Ovary (tissue), 9 donors: Measurements from ENCODE around the gene ELAVL2. TPM values are rescaled to one million over a fixed set of nuclear protein-coding genes. Genes with fewer than 3 reads are reported as not detected.

ENCODE experiments used
- DNase-seq, 5 donors: peaks; one replicate each; pipeline ENCODE4 v3.0.0-alpha.2; 2019 to 2020
- H3K27ac ChIP-seq, 2 donors: fragments of 200-600 bp; one replicate each; pipeline versions ENCODE4 v1.5.1 to v1.8.0; 2019 to 2022
- H3K27me3 ChIP-seq: fragments of 200-600 bp; one replicate; pipeline ENCODE4 v1.8.0; 2022
- H3K36me3 ChIP-seq: fragments of 200-600 bp; sonication (generic); one replicate; pipeline ENCODE4 v1.5.1; 2019
- H3K4me1 ChIP-seq: one replicate; pipeline ENCODE4 v1.8.1; 2013; ENCODE audit warnings: mild to moderate bottlenecking, moderate library complexity; ENCODE audit not compliant: insufficient read depth
- H3K4me3 ChIP-seq: fragments of 200-600 bp; sonication (generic); one replicate; pipeline ENCODE4 v1.5.1; 2017
- H3K9me3 ChIP-seq, 2 donors: fragments of 200-600 bp in 1 of 2; sonication (generic) in 1 of 2; one replicate each; pipeline versions ENCODE4 v1.5.1 to v1.8.1; 2013 to 2019; ENCODE audit warnings: mild to moderate bottlenecking in 1 of 2, moderate library complexity in 1 of 2
- EP300 ChIP-seq: sonication (generic); formaldehyde crosslinking; IDR thresholded peaks from one replicate; pipeline ENCODE4 v1.6.1; 2017; ENCODE audit warnings: antibody characterized with exemption
- POLR2A ChIP-seq: fragments of 450-650 bp; IDR thresholded peaks from one replicate; pipeline ENCODE4 v1.6.1; 2017; ENCODE audit warnings: antibody characterized with exemption, mild to moderate bottlenecking, moderate library complexity
- WGBS, 3 donors: extraction: QIAGEN DNeasy Blood & Tissue Kit in 1 of 3; methylation state at CpG; one replicate each; pipeline versions ENCODE4 v1.1.5 to v1.1.7; 2013 to 2017; 5-methylcytosine and 5-hydroxymethylcytosine counted together
- intact Hi-C, 4 donors: fragments of 100-400 bp; cut with DNase I; formaldehyde crosslinking; loops; one replicate each; pipeline versions ENCODE4 v1.11.0 to v1.15.1; 2022 to 2023
- polyA plus RNA-seq, 2 donors: library from polyadenylated mRNA; stranded (reverse); fragments of 200-250 nt in 1 of 2; fragments of 350-450 nt in 1 of 2; fragmentation: Illumina TruSeq in 1 of 2; extraction: RNeasy Lipid Tissue Mini Kit (QIAGEN cat#74804) in 1 of 2; gene quantifications; one replicate each; pipeline ENCODE4 v1.2.3, GENCODE V29; 2013 to 2014
- total RNA-seq, 7 donors: library from RNA; depleted of rRNA in 2 of 7; stranded (reverse); fragments of >200 nt in 2 of 7; fragmentation: NEBNext Ultra II Directional in 3 of 7; extraction: Animal tissue kit (Norgen Biotek cat#: 25700) in 3 of 7; gene quantifications; one replicate each; pipeline versions ENCODE4 v1.1.0 to v1.2.4, GENCODE V29; 2016 to 2023
- TF ChIP-seq, protein P1 (sequence below), 3 donors: fragments of 450-650 bp in 2 of 3; fragments of 200-600 bp in 1 of 3; IDR thresholded peaks; one replicate each; pipeline versions ENCODE4 v1.5.1 to v1.8.0; 2016 to 2022; ENCODE audit warnings: antibody characterized with exemption in 3 of 3, mild to moderate bottlenecking in 1 of 3
- donor health status: DM: no; HTN: no; CAD: no; lungs with moderate emphysema.
- donor health status: DM: no; HTN: no; CAD: no.
- donor health status: Bipolar disorder and iron deficiency.
- donor health status: DM: yes; HTN: yes; CAD: no.
- donor health status: DM: no; HTN: no; CAD: no.
- donor health status: DM: yes; HTN: yes; CAD: no.

The ELAVL2 gene
- total and polyA plus RNA-seq, 9 donors: 0.36 to 1.7 (median 0.97) TPM

DNA sequence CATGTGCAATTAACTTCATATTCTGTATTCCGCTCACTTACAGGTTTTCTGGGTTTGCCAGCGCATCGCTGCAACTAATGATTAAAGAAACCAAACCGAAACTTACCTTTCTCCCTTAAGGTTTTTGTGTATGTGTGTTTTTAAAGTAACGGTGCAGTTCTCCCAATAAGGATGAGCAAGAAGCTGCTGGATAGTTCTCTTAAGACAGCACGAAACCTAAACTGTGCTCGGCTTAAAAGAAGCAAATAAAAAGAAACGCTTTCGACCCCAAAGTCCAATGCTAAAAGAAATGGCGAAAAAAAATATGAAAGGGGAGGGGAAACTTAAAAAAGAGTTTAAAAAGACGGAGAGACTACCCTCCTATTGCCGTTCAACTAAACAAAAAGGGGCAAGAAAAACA, 340 bp downstream of the ELAVL2 start:
- H3K27me3 ChIP-seq: peaks cover 7% of the 10 kb centered on the region
- TF ChIP-seq, protein P1, sequence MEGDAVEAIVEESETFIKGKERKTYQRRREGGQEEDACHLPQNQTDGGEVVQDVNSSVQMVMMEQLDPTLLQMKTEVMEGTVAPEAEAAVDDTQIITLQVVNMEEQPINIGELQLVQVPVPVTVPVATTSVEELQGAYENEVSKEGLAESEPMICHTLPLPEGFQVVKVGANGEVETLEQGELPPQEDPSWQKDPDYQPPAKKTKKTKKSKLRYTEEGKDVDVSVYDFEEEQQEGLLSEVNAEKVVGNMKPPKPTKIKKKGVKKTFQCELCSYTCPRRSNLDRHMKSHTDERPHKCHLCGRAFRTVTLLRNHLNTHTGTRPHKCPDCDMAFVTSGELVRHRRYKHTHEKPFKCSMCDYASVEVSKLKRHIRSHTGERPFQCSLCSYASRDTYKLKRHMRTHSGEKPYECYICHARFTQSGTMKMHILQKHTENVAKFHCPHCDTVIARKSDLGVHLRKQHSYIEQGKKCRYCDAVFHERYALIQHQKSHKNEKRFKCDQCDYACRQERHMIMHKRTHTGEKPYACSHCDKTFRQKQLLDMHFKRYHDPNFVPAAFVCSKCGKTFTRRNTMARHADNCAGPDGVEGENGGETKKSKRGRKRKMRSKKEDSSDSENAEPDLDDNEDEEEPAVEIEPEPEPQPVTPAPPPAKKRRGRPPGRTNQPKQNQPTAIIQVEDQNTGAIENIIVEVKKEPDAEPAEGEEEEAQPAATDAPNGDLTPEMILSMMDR (IDR thresholded peaks at IDR 0.05): no peak
- no peak for TF ChIP-seq EP300
- no peak for TF ChIP-seq POLR2A
- peaks cover 19% of the 10 kb centered on the region for H3K4me1 ChIP-seq
- no peak overlapping the region for H3K27ac ChIP-seq
- intact Hi-C loops: no loop called here
- no peak for DNase-seq
- no peaks in the 10 kb centered on the region for H3K36me3 ChIP-seq
- 0 to 1% (median 1%) methylated on average over 12 of the region's 12 CpGs for WGBS, 3 donors
- H3K4me3 ChIP-seq: peak overlapping the region; percentile 44
- peaks cover 0 to 2% of the 10 kb centered on the region in 2 donors for H3K9me3 ChIP-seq

DNA sequence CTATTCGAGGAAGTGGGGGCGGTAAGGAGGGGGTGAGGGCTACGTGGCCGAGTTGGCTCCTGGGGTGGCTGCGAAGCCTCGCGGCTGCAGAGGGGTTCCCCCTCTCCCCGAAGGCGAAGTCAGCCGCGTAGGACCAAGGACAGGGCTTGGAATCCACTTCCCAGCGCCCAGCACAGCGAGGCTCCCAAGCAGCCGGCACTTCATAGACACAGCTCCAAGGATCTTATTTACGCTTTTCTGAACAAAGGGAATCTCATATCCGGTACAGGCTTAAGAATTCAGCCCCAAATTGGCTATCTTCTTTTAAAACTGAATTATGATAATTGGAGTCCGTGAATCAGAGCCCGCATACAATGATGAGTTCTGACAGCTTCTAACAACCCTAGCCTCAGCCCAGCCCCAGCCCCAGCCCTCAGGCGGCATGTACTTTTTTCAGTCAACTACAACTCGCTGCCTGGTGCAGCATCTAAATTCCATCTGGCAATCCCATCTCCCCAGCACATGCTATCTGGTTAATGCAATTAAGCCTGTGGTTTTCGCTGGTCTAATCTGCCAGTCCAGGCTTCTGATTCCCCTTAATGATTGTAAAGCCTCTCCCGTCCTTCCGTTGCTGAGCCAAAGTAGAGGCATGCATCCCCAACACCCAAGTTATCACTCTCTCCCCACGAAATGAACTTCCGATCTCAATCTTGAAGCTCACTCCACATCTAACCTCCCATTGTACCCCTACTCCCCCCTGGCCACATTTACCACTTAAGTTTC, 1.0 kb downstream of the ELAVL2 start:
- Histone ChIP-seq H3K36me3 (no peaks in the 10 kb centered on the region), H3K4me1 (peaks cover 21% of the 10 kb centered on the region), H3K4me3 (peak overlapping the region; percentile 44), H3K27ac (no peak overlapping the region), H3K27me3 (peaks cover 7% of the 10 kb centered on the region), H3K9me3 (peaks cover 0 to 5% of the 10 kb centered on the region in 2 donors)
- intact Hi-C loops: no loop called here
- TF ChIP-seq EP300: no peak
- TF ChIP-seq, protein P1 (IDR thresholded peaks at IDR 0.05): no peak
- 1% methylated on average over 25 of the region's 25 CpGs for WGBS, 3 donors
- peak in 1 of 5 donors; percentile 21 for DNase-seq

DNA sequence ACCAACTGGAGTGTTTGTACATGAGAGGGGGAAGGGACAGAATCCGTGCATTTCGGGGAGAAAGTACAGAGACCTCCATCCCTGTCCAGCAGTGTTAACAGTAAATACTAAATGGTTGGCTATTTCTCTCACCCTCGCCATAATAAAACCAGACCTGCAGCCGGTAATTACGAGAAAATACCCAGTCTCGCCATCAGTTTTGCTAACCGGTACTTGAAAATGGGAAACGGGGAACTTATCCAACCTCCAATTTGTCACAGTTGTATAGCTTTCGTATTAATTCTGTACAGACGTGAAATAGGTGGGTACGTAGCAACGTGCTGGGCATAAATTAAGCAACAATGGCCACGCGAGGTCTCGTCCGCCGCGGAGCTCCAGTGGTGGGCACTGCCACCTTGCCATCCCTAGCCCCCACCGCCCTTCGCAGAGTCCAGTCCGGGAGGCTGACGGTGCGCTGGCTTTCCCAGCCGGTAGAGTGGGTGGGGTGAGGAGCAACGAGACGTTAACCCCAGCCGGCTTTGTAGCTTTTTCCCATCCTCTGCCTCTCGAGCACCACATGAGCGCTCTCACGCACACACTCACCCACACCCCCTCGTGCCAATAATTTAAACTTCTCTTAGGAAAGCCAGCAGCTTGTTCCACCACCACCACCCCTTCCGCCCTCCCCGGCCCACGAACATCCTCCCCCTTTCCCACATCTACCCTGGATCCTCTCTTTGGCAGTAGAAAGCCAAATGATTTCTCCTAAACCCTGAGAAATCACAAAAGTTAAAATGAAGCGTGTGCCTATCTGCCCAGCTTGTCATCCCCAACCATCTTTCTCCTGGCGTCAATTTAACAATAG, 1.8 kb downstream of the ELAVL2 start:
- Histone ChIP-seq H3K4me3 (peak overlapping the region; percentile 44), H3K36me3 (no peaks in the 10 kb centered on the region), H3K27me3 (peaks cover 7% of the 10 kb centered on the region), H3K9me3 (peaks cover 0 to 5% of the 10 kb centered on the region in 2 donors), H3K4me1 (peaks cover 21% of the 10 kb centered on the region), H3K27ac (no peak overlapping the region)
- intact Hi-C loops: no loop called here
- TF ChIP-seq POLR2A (no peak), EP300 (no peak)
- TF ChIP-seq, protein P1 (IDR thresholded peaks at IDR 0.05): no peak
- WGBS, 3 donors: 4 to 7% (median 5%) methylated on average over 36 of the region's 36 CpGs
- no peak for DNase-seq

DNA sequence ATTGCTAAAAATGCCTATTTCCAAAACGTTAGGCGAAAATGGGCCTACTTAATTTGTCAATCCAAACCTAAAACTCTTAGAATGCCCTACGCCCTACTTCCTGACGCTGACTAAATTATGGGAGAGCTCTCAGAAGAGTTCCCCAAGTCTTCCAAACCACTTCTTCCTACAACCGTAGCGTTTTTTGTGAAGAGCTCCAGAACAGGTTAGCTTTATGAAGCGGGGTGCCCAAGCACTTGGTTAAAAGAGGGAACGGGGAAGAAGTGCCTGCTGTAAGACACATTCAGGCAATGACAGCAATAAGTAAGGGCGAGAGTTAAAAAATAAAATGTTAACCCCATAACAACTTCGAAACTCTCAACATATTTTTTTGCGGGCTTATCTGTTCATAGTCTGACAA, 2.8 kb downstream of the ELAVL2 start:
- intact Hi-C loops: no loop called here
- peaks cover 7% of the 10 kb centered on the region for H3K27me3 ChIP-seq
- no peak overlapping the region for H3K27ac ChIP-seq
- WGBS, 3 donors: 32 to 48% (median 41%) methylated on average over 11 of the region's 11 CpGs
- TF ChIP-seq, protein P1 (IDR thresholded peaks at IDR 0.05): no peak
- TF ChIP-seq POLR2A (no peak), EP300 (no peak)
- H3K4me1 ChIP-seq: peaks cover 21% of the 10 kb centered on the region
- H3K36me3 ChIP-seq: no peaks in the 10 kb centered on the region
- no peak for DNase-seq
- H3K9me3 ChIP-seq: peaks cover 0 to 5% of the 10 kb centered on the region in 2 donors
- no peak overlapping the region for H3K4me3 ChIP-seq
